Upper lobe of left lung (tissue), 4 donors: ENCODE results near the gene KBTBD4.

Experiments used
- CTCF ChIP-seq, 6 experiments: fragments of 450-650 bp in 4 of 6; fragments of 200-600 bp in 2 of 6; sonication (generic) in 2 of 6; IDR thresholded peaks; one replicate each; pipeline ENCODE4 v1.5.1; 2016 to 2019; ENCODE audit warnings: antibody characterized with exemption in 6 of 6
- POLR2A ChIP-seq, 4 donors: fragments of 450-650 bp; IDR thresholded peaks; one replicate each; pipeline ENCODE4 v1.5.1; 2016 to 2017; ENCODE audit warnings: antibody characterized with exemption in 4 of 4, mild to moderate bottlenecking in 2 of 4
- POLR2AphosphoS5 ChIP-seq, 2 donors: sonication (generic); formaldehyde crosslinking; IDR thresholded peaks; one replicate each; pipeline ENCODE4 v1.5.1; 2017; ENCODE audit warnings: antibody characterized with exemption in 2 of 2

GRCh38 chr11:47589977-47590861 is 11.4 kb upstream of the KBTBD4 start:
- no peak for TF ChIP-seq CTCF (IDR thresholded peaks at IDR 0.05)
- no peak for TF ChIP-seq POLR2AphosphoS5 (IDR thresholded peaks at IDR 0.05)
- TF ChIP-seq POLR2A (IDR thresholded peaks at IDR 0.05): no peak
